ENCODE results near the gene IQCF5. TPM values are rescaled to one million over a fixed set of nuclear protein-coding genes. Genes with fewer than 3 reads are reported as not detected.
"Not testable (repeated sequence)": the region's sequence is repeated elsewhere in the genome, so short reads cannot be mapped to it uniquely, and the experiment has no call there.

The IQCF5 gene
- total RNA-seq, 1 donor from 2014 or later = not detected

- DNase-seq = no peak
- no peaks in the 10 kb centered on the region for H3K9me3 ChIP-seq (replicated peaks)
- no peaks in the 10 kb centered on the region for H3K36me3 ChIP-seq
- no peaks in the 10 kb centered on the region for H3K4me1 ChIP-seq
- intact Hi-C loops (cut with micrococcal nuclease) = no loop called here
- H3K27me3 ChIP-seq (ENCODE audit: low read depth) = peaks cover 88% of the 10 kb centered on the region
- no peak overlapping the region for H3K4me3 ChIP-seq
- TF ChIP-seq, protein P1, sequence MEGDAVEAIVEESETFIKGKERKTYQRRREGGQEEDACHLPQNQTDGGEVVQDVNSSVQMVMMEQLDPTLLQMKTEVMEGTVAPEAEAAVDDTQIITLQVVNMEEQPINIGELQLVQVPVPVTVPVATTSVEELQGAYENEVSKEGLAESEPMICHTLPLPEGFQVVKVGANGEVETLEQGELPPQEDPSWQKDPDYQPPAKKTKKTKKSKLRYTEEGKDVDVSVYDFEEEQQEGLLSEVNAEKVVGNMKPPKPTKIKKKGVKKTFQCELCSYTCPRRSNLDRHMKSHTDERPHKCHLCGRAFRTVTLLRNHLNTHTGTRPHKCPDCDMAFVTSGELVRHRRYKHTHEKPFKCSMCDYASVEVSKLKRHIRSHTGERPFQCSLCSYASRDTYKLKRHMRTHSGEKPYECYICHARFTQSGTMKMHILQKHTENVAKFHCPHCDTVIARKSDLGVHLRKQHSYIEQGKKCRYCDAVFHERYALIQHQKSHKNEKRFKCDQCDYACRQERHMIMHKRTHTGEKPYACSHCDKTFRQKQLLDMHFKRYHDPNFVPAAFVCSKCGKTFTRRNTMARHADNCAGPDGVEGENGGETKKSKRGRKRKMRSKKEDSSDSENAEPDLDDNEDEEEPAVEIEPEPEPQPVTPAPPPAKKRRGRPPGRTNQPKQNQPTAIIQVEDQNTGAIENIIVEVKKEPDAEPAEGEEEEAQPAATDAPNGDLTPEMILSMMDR (IDR thresholded peaks at IDR 0.05; ENCODE audit: borderline replicate concordance) = no peak
- H3K27ac ChIP-seq (replicated peaks) = no peak overlapping the region
Observed at GRCh38 chr3:51874889-51875288, 512 bp downstream of the IQCF5 start.

- Histone ChIP-seq H3K4me3 (no peak overlapping the region), H3K36me3 (no peaks in the 10 kb centered on the region), H3K27me3 (ENCODE audit: low read depth) (peaks cover 87% of the 10 kb centered on the region), H3K4me1 (no peaks in the 10 kb centered on the region), H3K27ac (replicated peaks) (no peak overlapping the region), H3K9me3 (replicated peaks) (no peaks in the 10 kb centered on the region)
- DNase-seq = no peak
- intact Hi-C loops (cut with micrococcal nuclease) = no loop called here
- TF ChIP-seq, protein P1 (IDR thresholded peaks at IDR 0.05; ENCODE audit: borderline replicate concordance) = no peak
Observed at GRCh38 chr3:51874411-51874810, 990 bp downstream of the IQCF5 start.

GRCh38 chr3:51873876-51874275 lies 1.5 kb downstream of the IQCF5 start:
- no peaks in the 10 kb centered on the region for H3K4me1 ChIP-seq
- no peaks in the 10 kb centered on the region for H3K36me3 ChIP-seq
- no peaks in the 10 kb centered on the region for H3K9me3 ChIP-seq (replicated peaks)
- H3K27ac ChIP-seq (replicated peaks) = no peak overlapping the region
- no peak overlapping the region for H3K4me3 ChIP-seq
- peaks cover 90% of the 10 kb centered on the region for H3K27me3 ChIP-seq (ENCODE audit: low read depth)
- DNase-seq = no peak
- TF ChIP-seq, protein P1 (IDR thresholded peaks at IDR 0.05; ENCODE audit: borderline replicate concordance) = no peak
- intact Hi-C loops (cut with micrococcal nuclease) = no loop called here

DNA sequence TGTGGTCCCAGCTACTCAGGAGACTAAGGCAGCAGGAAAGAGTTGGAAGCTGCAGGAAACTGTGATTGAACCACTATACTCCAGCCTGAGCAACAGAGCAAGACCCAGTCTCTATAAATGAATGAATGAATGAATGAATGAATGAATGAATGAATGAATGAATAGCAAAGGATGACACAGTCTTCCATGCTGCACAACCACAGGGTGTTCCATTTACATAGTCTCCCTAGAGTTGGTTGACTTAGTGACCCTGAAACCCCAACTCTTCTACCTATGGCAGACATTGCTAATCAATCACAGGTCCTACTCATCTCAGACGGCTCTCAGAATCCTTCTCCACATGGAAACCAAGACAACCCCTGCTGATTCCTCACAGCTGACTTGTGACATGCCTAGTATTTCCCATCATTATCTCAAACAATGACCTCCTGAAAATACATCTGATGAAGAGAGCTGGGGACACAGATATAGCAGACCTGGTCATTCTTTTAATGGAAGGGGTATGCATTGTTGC lies 2.1 kb downstream of the IQCF5 start:
- no peaks in the 10 kb centered on the region for H3K4me1 ChIP-seq
- H3K9me3 ChIP-seq (replicated peaks) = no peaks in the 10 kb centered on the region
- DNase-seq = no peak
- peaks cover 89% of the 10 kb centered on the region for H3K27me3 ChIP-seq (ENCODE audit: low read depth)
- no peak overlapping the region for H3K27ac ChIP-seq (replicated peaks)
- TF ChIP-seq, protein P1 (IDR thresholded peaks at IDR 0.05; ENCODE audit: borderline replicate concordance) = no peak
- H3K36me3 ChIP-seq = no peaks in the 10 kb centered on the region
- no peak overlapping the region for H3K4me3 ChIP-seq
- intact Hi-C loops (cut with micrococcal nuclease) = no loop called here

DNA sequence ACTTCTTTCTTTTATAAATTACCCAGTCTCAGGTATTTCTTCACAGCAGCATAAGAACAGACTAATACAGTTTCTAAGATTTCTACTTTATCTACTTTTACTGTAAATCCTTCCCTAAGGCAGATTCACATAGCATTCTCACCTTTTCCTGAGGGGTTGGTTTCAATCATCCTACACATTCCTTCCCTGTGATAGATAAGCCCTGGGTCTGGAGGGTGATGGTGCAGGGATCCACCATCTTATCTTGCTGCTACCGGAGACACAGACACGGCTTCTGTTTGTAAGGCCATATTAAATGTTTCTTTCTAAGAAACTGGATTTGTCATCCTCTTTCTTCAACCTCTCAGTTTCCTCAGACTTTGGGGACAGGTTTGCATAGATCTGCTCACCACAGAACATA lies 6.1 kb downstream of the IQCF5 start:
- intact Hi-C loops (cut with micrococcal nuclease) = no loop called here
- no peaks in the 10 kb centered on the region for H3K9me3 ChIP-seq (replicated peaks)
- no peak overlapping the region for H3K4me3 ChIP-seq
- H3K4me1 ChIP-seq = no peaks in the 10 kb centered on the region
- TF ChIP-seq, protein P1 (IDR thresholded peaks at IDR 0.05; ENCODE audit: borderline replicate concordance) = no peak
- no peak overlapping the region for H3K27ac ChIP-seq (replicated peaks)
- DNase-seq = no peak
- no peaks in the 10 kb centered on the region for H3K36me3 ChIP-seq
- peaks cover 75% of the 10 kb centered on the region for H3K27me3 ChIP-seq (ENCODE audit: low read depth)

- DNase-seq; H3K36me3 ChIP-seq; H3K4me1 ChIP-seq; H3K27ac ChIP-seq (replicated peaks); H3K9me3 ChIP-seq (replicated peaks); intact Hi-C loops (cut with micrococcal nuclease); H3K4me3 ChIP-seq: not testable (repeated sequence)
- H3K27me3 ChIP-seq (ENCODE audit: low read depth) = peaks cover 71% of the 10 kb centered on the region
Observed at GRCh38 chr3:51868896-51869295, 6.5 kb downstream of the IQCF5 start.

Measured in left ventricle myocardium inferior (tissue), 1 donor.